ENCODE data around the gene MUCL3. TPM values are rescaled to one million over a fixed set of nuclear protein-coding genes. Genes with fewer than 3 reads are reported as not detected.

MUCL3 gene
- total and polyA plus RNA-seq, 10 of the 15 experiments (the other 5 are each of a cell fraction or from before 2014, with no cell fraction given) = 0.03 to 1.4 (median 0.61) TPM

DNA sequence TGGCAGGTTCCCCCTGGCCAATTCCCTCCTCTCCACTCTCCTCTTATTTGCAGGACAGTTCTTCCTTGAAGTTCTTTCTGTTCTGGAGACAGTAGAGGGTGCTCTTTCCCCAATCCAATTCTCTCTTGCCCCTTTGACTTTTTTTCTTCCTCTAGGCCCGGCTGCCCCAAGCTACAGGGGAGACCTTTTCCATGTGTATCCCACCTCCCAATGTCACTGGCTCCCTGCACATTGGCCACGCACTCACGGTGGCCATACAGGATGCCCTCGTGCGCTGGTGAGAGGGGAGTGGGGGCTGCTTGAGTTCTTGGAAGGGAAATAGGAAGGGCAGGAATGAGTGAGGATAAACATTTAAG, 25.2 kb upstream of the MUCL3 start (continued):
- TF ChIP-seq, protein P1, sequence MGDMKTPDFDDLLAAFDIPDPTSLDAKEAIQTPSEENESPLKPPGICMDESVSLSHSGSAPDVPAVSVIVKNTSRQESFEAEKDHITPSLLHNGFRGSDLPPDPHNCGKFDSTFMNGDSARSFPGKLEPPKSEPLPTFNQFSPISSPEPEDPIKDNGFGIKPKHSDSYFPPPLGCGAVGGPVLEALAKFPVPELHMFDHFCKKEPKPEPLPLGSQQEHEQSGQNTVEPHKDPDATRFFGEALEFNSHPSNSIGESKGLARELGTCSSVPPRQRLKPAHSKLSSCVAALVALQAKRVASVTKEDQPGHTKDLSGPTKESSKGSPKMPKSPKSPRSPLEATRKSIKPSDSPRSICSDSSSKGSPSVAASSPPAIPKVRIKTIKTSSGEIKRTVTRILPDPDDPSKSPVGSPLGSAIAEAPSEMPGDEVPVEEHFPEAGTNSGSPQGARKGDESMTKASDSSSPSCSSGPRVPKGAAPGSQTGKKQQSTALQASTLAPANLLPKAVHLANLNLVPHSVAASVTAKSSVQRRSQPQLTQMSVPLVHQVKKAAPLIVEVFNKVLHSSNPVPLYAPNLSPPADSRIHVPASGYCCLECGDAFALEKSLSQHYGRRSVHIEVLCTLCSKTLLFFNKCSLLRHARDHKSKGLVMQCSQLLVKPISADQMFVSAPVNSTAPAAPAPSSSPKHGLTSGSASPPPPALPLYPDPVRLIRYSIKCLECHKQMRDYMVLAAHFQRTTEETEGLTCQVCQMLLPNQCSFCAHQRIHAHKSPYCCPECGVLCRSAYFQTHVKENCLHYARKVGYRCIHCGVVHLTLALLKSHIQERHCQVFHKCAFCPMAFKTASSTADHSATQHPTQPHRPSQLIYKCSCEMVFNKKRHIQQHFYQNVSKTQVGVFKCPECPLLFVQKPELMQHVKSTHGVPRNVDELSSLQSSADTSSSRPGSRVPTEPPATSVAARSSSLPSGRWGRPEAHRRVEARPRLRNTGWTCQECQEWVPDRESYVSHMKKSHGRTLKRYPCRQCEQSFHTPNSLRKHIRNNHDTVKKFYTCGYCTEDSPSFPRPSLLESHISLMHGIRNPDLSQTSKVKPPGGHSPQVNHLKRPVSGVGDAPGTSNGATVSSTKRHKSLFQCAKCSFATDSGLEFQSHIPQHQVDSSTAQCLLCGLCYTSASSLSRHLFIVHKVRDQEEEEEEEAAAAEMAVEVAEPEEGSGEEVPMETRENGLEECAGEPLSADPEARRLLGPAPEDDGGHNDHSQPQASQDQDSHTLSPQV (IDR thresholded peaks at IDR 0.05) = no peak
- TF ChIP-seq NFXL1 (IDR thresholded peaks at IDR 0.05; ENCODE audit: borderline replicate concordance) = no peak
- no peak for TF ChIP-seq SIN3A (IDR thresholded peaks at IDR 0.05; ENCODE audit: low read depth, low read length)
- TF ChIP-seq NR2F1 (conservative IDR thresholded peaks at IDR 0.05) = 0 out of 2 replicates have a peak, but pooled peaks have one; percentile 9
- TF ChIP-seq, protein P2, sequence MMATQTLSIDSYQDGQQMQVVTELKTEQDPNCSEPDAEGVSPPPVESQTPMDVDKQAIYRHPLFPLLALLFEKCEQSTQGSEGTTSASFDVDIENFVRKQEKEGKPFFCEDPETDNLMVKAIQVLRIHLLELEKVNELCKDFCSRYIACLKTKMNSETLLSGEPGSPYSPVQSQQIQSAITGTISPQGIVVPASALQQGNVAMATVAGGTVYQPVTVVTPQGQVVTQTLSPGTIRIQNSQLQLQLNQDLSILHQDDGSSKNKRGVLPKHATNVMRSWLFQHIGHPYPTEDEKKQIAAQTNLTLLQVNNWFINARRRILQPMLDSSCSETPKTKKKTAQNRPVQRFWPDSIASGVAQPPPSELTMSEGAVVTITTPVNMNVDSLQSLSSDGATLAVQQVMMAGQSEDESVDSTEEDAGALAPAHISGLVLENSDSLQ (IDR thresholded peaks at IDR 0.05) = no peak
- TF ChIP-seq ZNF217 (IDR thresholded peaks at IDR 0.05) = no peak
- TF ChIP-seq ZNF384 (IDR thresholded peaks at IDR 0.05; ENCODE audit: borderline replicate concordance, low read depth, low read length) = peak; percentile 70; the same call in 1 of the 2 replicates
- TF ChIP-seq BCL11A (IDR thresholded peaks at IDR 0.05; ENCODE audit: low read depth, low read length) = no peak
- no peak for TF ChIP-seq MTA3 (IDR thresholded peaks at IDR 0.05; ENCODE audit: borderline replicate concordance, low read length)
